ENCODE results near the gene EXOG.

Gene EXOG

GRCh38 chr3:38454178-38454883 lies 41.8 kb upstream of the EXOG start:
- Histone ChIP-seq H3K27me3 (no peaks in the 10 kb centered on the region), H3K9me3 (no peaks in the 10 kb centered on the region), H3K4me1 (peaks cover 6% of the 10 kb centered on the region; the same call in 1 of the 2 replicates), H3K4me3 (ENCODE audit: low read depth, low read length) (peak overlapping the region; percentile 75), H3K36me3 (no peaks in the 10 kb centered on the region)
- DNase-seq, result peak; percentile 27
- no peak for TF ChIP-seq CTCF (IDR thresholded peaks at IDR 0.05; ENCODE audit: low read depth, low read length)

- DNase-seq, result peak; percentile 85
- TF ChIP-seq CTCF (IDR thresholded peaks at IDR 0.05; ENCODE audit: low read depth, low read length), result no peak
- Histone ChIP-seq H3K4me1 (peaks cover 6% of the 10 kb centered on the region; the same call in 1 of the 2 replicates), H3K9me3 (no peaks in the 10 kb centered on the region), H3K36me3 (no peaks in the 10 kb centered on the region), H3K27me3 (no peaks in the 10 kb centered on the region), H3K4me3 (ENCODE audit: low read depth, low read length) (peak overlapping the region; percentile 75)
Measured at GRCh38 chr3:38454884-38455638, 41.1 kb upstream of the EXOG start.

- H3K4me3 ChIP-seq (ENCODE audit: low read depth, low read length), result peak overlapping the region; percentile 75
- H3K27me3 ChIP-seq, result no peaks in the 10 kb centered on the region
- DNase-seq, result peak; percentile 34
- no peak for TF ChIP-seq CTCF (IDR thresholded peaks at IDR 0.05; ENCODE audit: low read depth, low read length)
- no peaks in the 10 kb centered on the region for H3K9me3 ChIP-seq
- peaks cover 6% of the 10 kb centered on the region; the same call in 1 of the 2 replicates for H3K4me1 ChIP-seq
- no peaks in the 10 kb centered on the region for H3K36me3 ChIP-seq
Measured at GRCh38 chr3:38455639-38456430, 40.3 kb upstream of the EXOG start.

- DNase-seq, result no peak
- TF ChIP-seq CTCF (IDR thresholded peaks at IDR 0.05; ENCODE audit: low read depth, low read length), result no peak
- Histone ChIP-seq H3K36me3 (no peaks in the 10 kb centered on the region), H3K4me1 (peaks cover 6% of the 10 kb centered on the region; the same call in 1 of the 2 replicates), H3K9me3 (no peaks in the 10 kb centered on the region), H3K27me3 (no peaks in the 10 kb centered on the region), H3K4me3 (ENCODE audit: low read depth, low read length) (no peak overlapping the region)
Measured at GRCh38 chr3:38457111-38458003, 38.8 kb upstream of the EXOG start.

GRCh38 chr3:38458796-38459498 lies 37.2 kb upstream of the EXOG start:
- Histone ChIP-seq H3K4me1 (no peaks in the 10 kb centered on the region), H3K9me3 (no peaks in the 10 kb centered on the region), H3K4me3 (ENCODE audit: low read depth, low read length) (no peak overlapping the region), H3K27me3 (no peaks in the 10 kb centered on the region), H3K36me3 (no peaks in the 10 kb centered on the region)
- no peak for TF ChIP-seq CTCF (IDR thresholded peaks at IDR 0.05; ENCODE audit: low read depth, low read length)
- no peak for DNase-seq

Data from BE2C (cell line).